ENCODE results near the gene NRSN1.

- TF ChIP-seq CHAMP1 (IDR thresholded peaks at IDR 0.05) = no peak
- no peak for TF ChIP-seq POLR2A (conservative IDR thresholded peaks at IDR 0.05)
- TF ChIP-seq ZBTB9 (CRISPR knock-in tag; IDR thresholded peaks at IDR 0.05) = no peak
- TF ChIP-seq ETV6 (IDR thresholded peaks at IDR 0.05; ENCODE audit: borderline replicate concordance in 1 of 2, low read depth in 2 of 2, low read length in 1 of 2) = no peak
- no peak for TF ChIP-seq ETV6 (CRISPR knock-in tag; IDR thresholded peaks at IDR 0.05; ENCODE audit: borderline replicate concordance)
- TF ChIP-seq SIN3A (IDR thresholded peaks at IDR 0.05; ENCODE audit: borderline replicate concordance in 2 of 2, control insufficient read depth in 1 of 2, low read depth in 2 of 2, low read length in 2 of 2) = no peak
- no peak for TF ChIP-seq ZNF512 (tag; IDR thresholded peaks at IDR 0.05)
- TF ChIP-seq NFYB (IDR thresholded peaks at IDR 0.05; ENCODE audit: extremely low read depth, insufficient read length) = no peak
- TF ChIP-seq SMC3 (conservative IDR thresholded peaks at IDR 0.05; ENCODE audit: insufficient read depth, low read depth, low read length) = no peak
- TF ChIP-seq ZKSCAN8 (CRISPR knock-in tag; IDR thresholded peaks at IDR 0.05) = no peak
- TF ChIP-seq BRD9 (IDR thresholded peaks at IDR 0.05; ENCODE audit: low read depth, partially characterized antibody) = no peak
These were observed 21.6 kb downstream of the NRSN1 start for GRCh38 chr6:24147511-24148153.

All from K562 (cell line).